Forelimb muscle (tissue), 1 donor: ENCODE data around the gene URGCP. TPM values are rescaled to one million over a fixed set of nuclear protein-coding genes. Genes with fewer than 3 reads are reported as not detected.

Experiments used
- DNase-seq: peaks from one replicate; pipeline ENCODE4 v3.0.0-alpha.2; 2013; ENCODE audit warnings: low read depth
- polyA plus RNA-seq: library from polyadenylated mRNA; unstranded; fragments of 120-200 nt; gene quantifications from one replicate; pipeline ENCODE4 v1.2.1, GENCODE V29; 2013; ENCODE audit not compliant: insufficient read length

Gene URGCP, protein sequence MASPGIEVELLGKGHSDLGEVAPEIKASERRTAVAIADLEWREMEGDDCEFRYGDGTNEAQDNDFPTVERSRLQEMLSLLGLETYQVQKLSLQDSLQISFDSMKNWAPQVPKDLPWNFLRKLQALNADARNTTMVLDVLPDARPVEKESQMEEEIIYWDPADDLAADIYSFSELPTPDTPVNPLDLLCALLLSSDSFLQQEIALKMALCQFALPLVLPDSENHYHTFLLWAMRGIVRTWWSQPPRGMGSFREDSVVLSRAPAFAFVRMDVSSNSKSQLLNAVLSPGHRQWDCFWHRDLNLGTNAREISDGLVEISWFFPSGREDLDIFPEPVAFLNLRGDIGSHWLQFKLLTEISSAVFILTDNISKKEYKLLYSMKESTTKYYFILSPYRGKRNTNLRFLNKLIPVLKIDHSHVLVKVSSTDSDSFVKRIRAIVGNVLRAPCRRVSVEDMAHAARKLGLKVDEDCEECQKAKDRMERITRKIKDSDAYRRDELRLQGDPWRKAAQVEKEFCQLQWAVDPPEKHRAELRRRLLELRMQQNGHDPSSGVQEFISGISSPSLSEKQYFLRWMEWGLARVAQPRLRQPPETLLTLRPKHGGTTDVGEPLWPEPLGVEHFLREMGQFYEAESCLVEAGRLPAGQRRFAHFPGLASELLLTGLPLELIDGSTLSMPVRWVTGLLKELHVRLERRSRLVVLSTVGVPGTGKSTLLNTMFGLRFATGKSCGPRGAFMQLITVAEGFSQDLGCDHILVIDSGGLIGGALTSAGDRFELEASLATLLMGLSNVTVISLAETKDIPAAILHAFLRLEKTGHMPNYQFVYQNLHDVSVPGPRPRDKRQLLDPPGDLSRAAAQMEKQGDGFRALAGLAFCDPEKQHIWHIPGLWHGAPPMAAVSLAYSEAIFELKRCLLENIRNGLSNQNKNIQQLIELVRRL
- 17.1 TPM for polyA plus RNA-seq

GRCh38 chr7:43906331-43907010, at the start of gene URGCP:
Gene URGCP, minus strand, starts transcription at chr7:43906596. Its CDS starts 21 bp downstream, at chr7:43906575.
- no peak for DNase-seq

DNA sequence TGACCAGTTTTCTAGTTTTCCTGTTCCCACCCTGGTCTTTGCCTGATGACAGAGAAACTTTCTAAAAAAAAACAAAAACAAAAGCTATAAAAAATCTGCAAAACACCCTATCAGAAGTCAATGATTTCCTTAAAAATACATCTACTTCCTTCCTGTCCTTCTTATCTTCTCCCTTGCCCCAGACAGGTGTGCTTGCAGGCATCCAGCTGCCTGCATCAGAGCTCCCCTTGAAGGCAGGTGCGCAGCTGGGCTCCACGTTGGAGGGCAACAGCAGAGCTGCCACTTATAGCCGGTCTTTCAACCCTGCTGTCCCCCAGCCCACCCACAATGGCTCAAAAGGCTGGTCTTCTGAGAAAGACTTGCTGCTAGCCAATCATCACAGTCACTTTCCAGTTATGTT, 49.6 kb upstream of the URGCP start:
- no peak for DNase-seq

GRCh38 chr7:43954524-43955228, 48.3 kb upstream of the URGCP start:
- DNase-seq, result no peak

DNA sequence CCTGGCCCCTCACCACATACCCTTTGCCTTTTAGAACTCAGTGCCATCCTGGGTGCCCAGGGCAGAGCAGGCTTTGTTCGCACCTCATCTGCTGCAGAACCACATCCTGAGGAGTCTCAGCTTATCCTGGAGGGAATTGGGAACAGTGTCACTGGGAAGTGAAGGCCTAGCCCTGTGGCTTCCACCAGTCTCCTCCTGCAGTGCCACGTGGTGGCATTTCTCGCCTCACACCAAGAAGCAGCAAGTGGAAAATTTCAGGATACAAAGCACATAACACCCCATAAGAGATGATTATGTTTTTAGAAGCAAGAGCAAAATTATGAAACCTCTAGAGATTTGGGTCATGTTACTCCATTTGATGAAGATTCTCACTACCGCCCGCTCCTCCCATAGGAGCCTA, 46.7 kb upstream of the URGCP start:
- DNase-seq, result no peak

GRCh38 chr7:43952028-43952427, 45.6 kb upstream of the URGCP start:
- no peak for DNase-seq

- no peak for DNase-seq
These were observed 37.9 kb upstream of the URGCP start for GRCh38 chr7:43944286-43944685.

GRCh38 chr7:43943417-43944187, 37.2 kb upstream of the URGCP start:
- no peak for DNase-seq

GRCh38 chr7:43942997-43943396, 36.6 kb upstream of the URGCP start:
- no peak for DNase-seq

DNA sequence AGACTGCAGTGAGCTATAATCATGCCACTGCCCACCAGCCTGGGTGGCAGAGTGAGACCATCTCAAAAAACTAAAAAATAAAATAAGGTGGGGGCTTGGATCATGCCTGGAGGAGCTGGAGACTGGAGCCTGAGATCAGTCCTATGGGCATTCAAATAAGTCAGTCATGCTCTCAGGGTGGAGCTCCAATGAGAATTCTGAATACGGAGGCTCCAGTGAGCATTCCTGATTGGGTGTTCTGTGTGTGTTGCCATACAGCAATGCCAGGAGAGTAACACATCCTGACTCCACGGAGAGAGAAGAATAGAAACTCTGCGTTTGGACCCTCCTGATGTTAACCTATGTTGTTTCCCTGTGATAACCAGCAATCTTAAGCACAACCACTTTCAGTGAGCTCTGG, 35.9 kb upstream of the URGCP start:
- DNase-seq, result no peak

GRCh38 chr7:43938892-43939482, 32.6 kb upstream of the URGCP start:
- no peak for DNase-seq

DNA sequence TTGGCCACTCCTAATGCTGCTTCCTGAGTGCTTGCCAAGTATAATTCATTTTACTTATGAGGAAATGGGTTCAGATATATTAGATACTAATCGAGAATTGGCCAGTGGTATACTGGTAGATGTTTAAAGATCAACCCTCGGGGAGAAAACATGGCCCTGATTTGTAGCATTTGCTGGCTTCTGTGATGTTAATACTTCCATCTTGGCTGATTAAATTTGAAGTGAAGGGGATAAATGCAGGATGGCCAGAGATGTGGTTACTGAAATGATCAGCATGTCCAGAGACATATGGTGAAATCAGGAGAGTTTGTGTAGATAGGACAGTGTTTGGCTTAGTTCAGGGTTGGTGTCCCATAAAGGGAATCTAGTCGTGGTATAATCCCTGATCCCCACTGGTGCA, 31.0 kb upstream of the URGCP start:
- DNase-seq, result no peak

GRCh38 chr7:43933902-43934560, 27.6 kb upstream of the URGCP start:
- DNase-seq, result no peak

DNA sequence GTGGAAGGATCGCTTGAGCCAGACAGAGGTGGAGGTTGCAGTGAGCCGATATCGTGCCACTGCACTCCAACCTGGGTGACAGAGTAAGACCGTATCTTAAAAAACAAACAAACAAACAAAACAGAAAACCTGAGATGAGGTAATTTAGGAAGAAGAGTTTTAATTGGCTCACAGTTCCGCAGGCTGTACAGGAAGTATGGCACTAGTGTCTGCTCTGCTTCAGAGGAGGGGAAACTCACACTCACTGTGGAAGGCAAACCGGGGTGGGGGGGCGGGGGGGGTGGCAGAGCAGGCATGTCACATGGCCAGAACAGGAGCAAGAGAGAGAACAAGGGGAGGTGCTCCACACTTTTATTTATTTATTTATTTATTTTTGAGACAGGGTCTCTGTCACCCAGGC, 24.9 kb upstream of the URGCP start:
- no peak for DNase-seq

GRCh38 chr7:43929529-43930457, 23.4 kb upstream of the URGCP start:
- DNase-seq, result no peak

DNA sequence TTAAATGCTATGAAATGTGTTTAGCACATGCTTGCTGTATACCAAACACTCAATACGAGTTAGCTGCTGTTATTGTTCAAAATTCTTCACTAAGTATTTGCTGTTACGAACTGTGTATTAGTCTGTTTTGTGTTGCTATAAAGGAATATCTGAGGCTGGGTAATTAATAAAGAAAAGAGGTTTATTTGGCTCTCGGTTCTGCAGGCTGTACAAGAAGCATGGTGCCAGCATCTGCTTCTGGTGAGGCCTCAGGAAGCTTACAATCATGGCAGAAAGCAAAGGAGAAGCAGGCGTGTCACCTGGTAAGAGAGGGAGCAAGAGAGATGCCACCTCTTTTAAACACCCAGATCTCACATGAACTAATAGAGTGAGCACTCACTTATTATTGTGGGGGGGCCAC, 21.4 kb upstream of the URGCP start:
- no peak for DNase-seq

DNA sequence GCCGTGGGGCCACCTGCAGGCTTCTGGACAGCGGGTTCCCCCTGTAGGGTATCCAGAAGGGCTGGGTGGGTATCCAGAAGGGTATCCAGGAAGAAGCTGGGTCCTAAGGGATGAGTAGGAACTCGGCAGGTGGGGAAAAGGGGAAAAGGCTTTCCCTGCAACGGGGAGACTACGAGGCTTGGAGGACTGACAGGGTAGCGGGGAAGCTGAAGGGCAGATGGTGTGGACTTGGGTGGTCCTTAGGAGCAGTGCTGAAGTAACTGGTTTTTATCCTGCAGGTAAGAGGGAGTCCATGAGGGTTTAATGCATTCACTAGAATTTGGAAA, 20.4 kb upstream of the URGCP start:
- no peak for DNase-seq

- DNase-seq, result peak; percentile 20
These were observed 19.8 kb upstream of the URGCP start, which contains the start of gene UBE2D4 for GRCh38 chr7:43925984-43926797. Gene UBE2D4, plus strand, starts transcription at chr7:43926436. Its CDS starts 97 bp downstream, at chr7:43926533.

DNA sequence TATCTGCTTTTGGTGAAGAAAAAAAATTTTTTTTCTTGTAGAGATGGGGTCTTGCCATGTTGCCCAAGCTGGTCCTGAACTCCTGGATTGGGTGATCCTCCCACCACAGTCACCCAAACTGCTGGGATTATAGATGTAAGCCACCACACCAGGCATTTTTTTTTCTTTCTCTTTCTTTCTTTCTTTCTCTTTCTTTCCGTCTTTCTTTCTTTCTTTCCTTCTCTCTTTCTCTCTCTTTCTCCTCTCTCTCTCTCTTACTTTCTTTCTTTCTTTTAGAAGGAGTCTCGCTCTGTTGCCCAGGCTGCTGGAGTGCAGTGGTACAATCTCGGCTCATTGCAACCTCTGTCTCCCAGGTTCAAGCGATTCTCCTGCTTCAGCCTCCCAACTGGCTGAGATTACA, 16.3 kb upstream of the URGCP start:
- DNase-seq, result no peak
